Smooth muscle cell (in vitro differentiated cells): ENCODE results near the gene OR4D2. TPM values are rescaled to one million over a fixed set of nuclear protein-coding genes. Genes with fewer than 3 reads are reported as not detected.

Source experiments
- DNase-seq: peaks from one replicate; lab custom pipeline; 2025; ENCODE audit not compliant: unreplicated experiment; lab: John Stamatoyannopoulos, UW
- H2AFZ ChIP-seq: fragments of 200-600 bp; sonication (generic); 2 replicates; pipeline ENCODE4 v1.6.0; 2016; ENCODE audit warnings: antibody characterized with exemption, low read depth, mild to moderate bottlenecking
- H3F3A ChIP-seq: fragments of 200-600 bp; sonication (generic); 2 replicates; pipeline ENCODE4 v1.6.0; 2017; ENCODE audit warnings: antibody characterized with exemption, low read depth
- H3K27ac ChIP-seq: fragments of 200-600 bp; sonication (generic); 2 replicates; pipeline ENCODE4 v1.5.1; 2016; ENCODE audit warnings: low read depth, mild to moderate bottlenecking
- H3K27me3 ChIP-seq: fragments of 200-600 bp; sonication (generic); 2 replicates; pipeline ENCODE4 v1.6.1; 2016; ENCODE audit warnings: low read depth, mild to moderate bottlenecking
- H3K36me3 ChIP-seq: fragments of 200-600 bp; sonication (generic); 2 replicates; pipeline ENCODE4 v1.5.1; 2016; ENCODE audit warnings: low read depth
- H3K4me1 ChIP-seq: fragments of 200-600 bp; sonication (generic); 2 replicates; pipeline ENCODE4 v1.5.1; 2016; ENCODE audit warnings: low read depth
- H3K4me2 ChIP-seq: fragments of 200-600 bp; sonication (generic); 2 replicates; pipeline ENCODE4 v1.6.0; 2016; ENCODE audit warnings: mild to moderate bottlenecking
- H3K4me3 ChIP-seq: fragments of 200-600 bp; sonication (generic); 2 replicates; pipeline ENCODE4 v1.5.1; 2016; ENCODE audit warnings: mild to moderate bottlenecking
- H3K79me2 ChIP-seq: fragments of 200-600 bp; sonication (generic); 2 replicates; pipeline ENCODE4 v1.6.0; 2016; ENCODE audit warnings: low read depth, mild to moderate bottlenecking
- H3K9ac ChIP-seq: fragments of 200-600 bp; sonication (generic); 2 replicates; pipeline ENCODE4 v1.6.0; 2016; ENCODE audit warnings: low read depth
- H3K9me3 ChIP-seq: fragments of 200-600 bp; sonication (generic); replicated peaks from 2 replicates; pipeline ENCODE4 v1.5.1; 2016; ENCODE audit warnings: low read depth
- H4K20me1 ChIP-seq: fragments of 200-600 bp; sonication (generic); 2 replicates; pipeline ENCODE4 v1.6.0; 2016; ENCODE audit warnings: low read depth
- CTCF ChIP-seq: fragments of 200-600 bp; sonication (generic); IDR thresholded peaks from 2 replicates; pipeline ENCODE4 v1.5.1; 2017; ENCODE audit warnings: borderline replicate concordance, mild to moderate bottlenecking, antibody characterized with exemption; ENCODE audit not compliant: insufficient read depth, poor library complexity, severe bottlenecking
- WGBS: methylation state at CpG from one replicate; pipeline ENCODE4 v1.1.7; 2016; ENCODE audit warnings: low lambda C conversion rate; 5-methylcytosine and 5-hydroxymethylcytosine counted together
- polyA plus RNA-seq: library from polyadenylated mRNA; unstranded; fragments of >200 nt; fragmentation: Nextera tagmentation; extraction: Ambion mirVana; gene quantifications from 2 replicates; pipeline ENCODE4 v1.2.1, GENCODE V29; 2016
- total RNA-seq: library from RNA; depleted of rRNA; stranded (reverse); fragments of >200 nt; gene quantifications from 2 replicates; pipeline ENCODE4 v1.2.3, GENCODE V29; 2014

The OR4D2 gene
- total and polyA plus RNA-seq, 2 experiments from 2014 or later, result not detected

DNA sequence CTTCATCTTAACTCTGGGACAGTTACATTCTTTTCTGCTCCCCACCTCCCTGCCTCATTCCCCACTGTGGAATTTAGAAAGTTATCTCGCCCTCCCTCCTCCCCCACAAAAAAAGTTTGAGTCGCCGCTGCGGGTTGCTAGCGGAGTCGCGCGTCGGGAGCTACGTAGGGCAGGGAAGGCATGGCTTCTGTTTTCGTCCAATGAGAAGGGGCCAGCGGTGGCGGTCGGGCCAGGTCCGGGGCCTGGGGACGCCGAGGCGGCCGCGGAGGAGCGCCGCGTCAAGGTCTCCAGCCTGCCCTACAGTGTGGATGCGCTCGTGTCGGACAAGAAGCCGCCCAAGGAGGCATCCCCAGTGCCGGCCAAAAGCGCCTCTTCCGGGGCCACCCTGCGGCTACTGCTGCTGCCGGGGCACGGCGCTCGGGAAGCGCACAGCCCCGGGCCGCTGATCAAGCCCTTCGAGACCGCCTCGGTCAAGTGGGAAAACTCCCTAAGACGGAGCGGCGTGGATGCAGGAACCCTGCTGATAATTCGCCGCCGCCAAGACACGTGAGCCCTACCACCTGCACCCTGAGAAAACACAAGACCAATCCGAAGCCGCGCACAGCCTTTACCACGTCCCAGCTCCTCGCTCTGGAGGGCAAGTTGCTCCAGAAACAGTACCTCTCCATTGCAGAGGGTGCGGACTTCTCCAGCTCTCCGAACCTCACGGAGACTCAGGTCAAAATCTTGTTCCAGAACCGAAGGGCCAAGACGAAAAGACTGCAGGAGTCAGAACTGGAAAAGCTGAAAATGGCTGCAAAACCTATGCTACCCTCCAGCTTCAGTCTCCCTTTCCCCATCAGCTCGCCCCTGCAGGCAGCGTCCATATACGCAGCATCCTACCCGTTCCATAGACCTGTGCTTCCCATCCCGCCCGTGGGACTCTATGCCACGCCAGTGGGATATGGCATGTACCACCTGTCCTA lies 9.7 kb upstream of the OR4D2 start:
- no peak for DNase-seq
- peak overlapping the region; percentile 87 for H3K4me2 ChIP-seq
- peak overlapping the region; percentile 46 for H3K4me3 ChIP-seq
- no peaks in the 10 kb centered on the region for H3K36me3 ChIP-seq
- H4K20me1 ChIP-seq, result no peaks in the 10 kb centered on the region
- H3K27ac ChIP-seq, result no peak overlapping the region
- WGBS, result 3% methylated on average over 58 of the region's 65 CpGs
- no peak for TF ChIP-seq CTCF
- no peaks in the 10 kb centered on the region for H3K79me2 ChIP-seq
- H2AFZ ChIP-seq, result peak overlapping the region; percentile 66
- H3F3A ChIP-seq, result no peaks in the 10 kb centered on the region
- no peak overlapping the region for H3K9ac ChIP-seq
- no peaks in the 10 kb centered on the region for H3K4me1 ChIP-seq
- H3K27me3 ChIP-seq, result peaks cover 98% of the 10 kb centered on the region
- no peaks in the 10 kb centered on the region for H3K9me3 ChIP-seq

DNA sequence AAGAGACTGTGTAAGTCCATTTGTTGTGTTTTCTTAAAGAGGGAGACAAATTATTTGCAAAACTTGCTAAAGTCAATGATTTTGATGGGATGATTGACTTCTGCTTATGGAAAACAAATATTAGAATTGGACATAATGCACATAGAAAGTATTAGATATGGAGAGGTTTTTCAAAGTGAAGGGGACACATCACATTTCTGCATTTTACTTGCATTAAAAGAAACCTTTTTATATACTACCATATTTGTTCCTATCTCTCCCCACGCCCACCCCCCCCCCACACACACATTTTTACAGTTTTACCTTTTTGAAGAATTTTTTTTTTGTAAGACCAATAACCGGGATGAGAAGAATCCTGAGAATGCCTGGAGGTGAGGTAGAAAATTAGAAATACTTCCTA lies 8.6 kb upstream of the OR4D2 start:
- H3K9me3 ChIP-seq, result no peaks in the 10 kb centered on the region
- no peak overlapping the region for H3K4me2 ChIP-seq
- H4K20me1 ChIP-seq, result no peaks in the 10 kb centered on the region
- H3K4me3 ChIP-seq, result no peak overlapping the region
- H3K9ac ChIP-seq, result no peak overlapping the region
- 80% methylated on average over 2 of the region's 2 CpGs for WGBS
- H3K4me1 ChIP-seq, result no peaks in the 10 kb centered on the region
- no peak for DNase-seq
- peaks cover 100% of the 10 kb centered on the region for H3K27me3 ChIP-seq
- no peaks in the 10 kb centered on the region for H3K79me2 ChIP-seq
- no peak overlapping the region for H2AFZ ChIP-seq
- H3K27ac ChIP-seq, result no peak overlapping the region
- no peak for TF ChIP-seq CTCF
- no peaks in the 10 kb centered on the region for H3K36me3 ChIP-seq
- H3F3A ChIP-seq, result no peaks in the 10 kb centered on the region

- Histone ChIP-seq H3K4me3 (no peak overlapping the region), H3K79me2 (no peaks in the 10 kb centered on the region), H3K36me3 (no peaks in the 10 kb centered on the region), H3K9ac (no peak overlapping the region), H4K20me1 (no peaks in the 10 kb centered on the region), H3F3A (no peaks in the 10 kb centered on the region), H3K27ac (no peak overlapping the region), H3K27me3 (peaks cover 85% of the 10 kb centered on the region), H3K9me3 (no peaks in the 10 kb centered on the region), H3K4me1 (no peaks in the 10 kb centered on the region), H2AFZ (no peak overlapping the region), H3K4me2 (no peak overlapping the region)
- WGBS, result 81% methylated on average over 3 of the region's 3 CpGs
- no peak for TF ChIP-seq CTCF
- no peak for DNase-seq
These were observed 5.2 kb upstream of the OR4D2 start for GRCh38 chr17:58161566-58161965.
